Neuronal stem cell (in vitro differentiated cells): Measurements from ENCODE around the gene CACNB2.

Experiments used
- DNase-seq: peaks from one replicate; pipeline ENCODE4 v3.0.0-alpha.2; 2013; ENCODE audit warnings: low spot score
- H2AFZ ChIP-seq: one replicate; pipeline ENCODE4 v1.6.1; 2013; ENCODE audit warnings: mild to moderate bottlenecking, low read length, inconsistent platforms
- H2AK5ac ChIP-seq: 2 replicates; pipeline ENCODE4 v1.6.1; 2013; ENCODE audit warnings: low read depth, mild to moderate bottlenecking, inconsistent platforms, low read length, moderate library complexity, mixed read lengths
- H2BK120ac ChIP-seq: 2 replicates; pipeline ENCODE4 v1.6.1; 2013; ENCODE audit warnings: low read depth, mild to moderate bottlenecking, inconsistent platforms, low read length, moderate library complexity, mixed read lengths
- H2BK12ac ChIP-seq: one replicate; pipeline ENCODE4 v1.6.1; 2013; ENCODE audit warnings: low read length, inconsistent platforms
- H2BK15ac ChIP-seq: 2 replicates; pipeline ENCODE4 v1.6.1; 2013; ENCODE audit warnings: mild to moderate bottlenecking, low read length, inconsistent platforms, mixed read lengths
- H2BK5ac ChIP-seq: one replicate; pipeline ENCODE4 v1.6.1; 2013; ENCODE audit warnings: inconsistent platforms, mild to moderate bottlenecking, low read length, moderate library complexity
- H3K14ac ChIP-seq: one replicate; pipeline ENCODE4 v1.6.1; 2013; ENCODE audit warnings: low read length, inconsistent platforms
- H3K18ac ChIP-seq: 2 replicates; pipeline ENCODE4 v1.6.1; 2013; ENCODE audit warnings: low read length, inconsistent platforms
- H3K23ac ChIP-seq: 2 replicates; pipeline ENCODE4 v1.6.1; 2013; ENCODE audit warnings: low read depth, mild to moderate bottlenecking, mixed read lengths, low read length, inconsistent platforms; ENCODE audit not compliant: poor library complexity
- H3K27ac ChIP-seq: replicated peaks from 3 replicates; pipeline ENCODE4 v1.5.1; 2013; ENCODE audit warnings: low read length, inconsistent platforms
- H3K27me3 ChIP-seq, 3 experiments: 2 replicates each; pipeline ENCODE4 v1.6.1; 2013; ENCODE audit warnings: low read length in 3 of 3, mild to moderate bottlenecking in 2 of 3, inconsistent platforms in 1 of 3, low read depth in 1 of 3, mixed read lengths in 1 of 3, moderate library complexity in 1 of 3; ENCODE audit not compliant: control insufficient read depth in 3 of 3, insufficient read depth in 3 of 3
- H3K36me3 ChIP-seq, 2 donors: replicated peaks in 1 of 2; 2 replicates each; pipeline ENCODE4 v1.6.1; 2013; ENCODE audit warnings: low read length in 2 of 2; ENCODE audit not compliant: control insufficient read depth in 2 of 2, insufficient read depth in 2 of 2
- H3K4ac ChIP-seq: 2 replicates; pipeline ENCODE4 v1.6.1; 2013; ENCODE audit warnings: inconsistent platforms, mild to moderate bottlenecking, low read length, moderate library complexity
- H3K4me1 ChIP-seq, 2 donors: 1 replicate in 1 of 2; 2 replicates in 1 of 2; pipeline ENCODE4 v1.6.1; 2013; ENCODE audit warnings: low read length in 2 of 2, low read depth in 1 of 2; ENCODE audit not compliant: control insufficient read depth in 2 of 2, insufficient read depth in 1 of 2
- H3K4me2 ChIP-seq: one replicate; pipeline ENCODE4 v1.6.1; 2013; ENCODE audit warnings: mild to moderate bottlenecking, low read length, inconsistent platforms; ENCODE audit not compliant: insufficient read depth, poor library complexity, severe bottlenecking
- H3K4me3 ChIP-seq, 2 donors: 2 replicates each; pipeline ENCODE4 v1.5.1; 2013; ENCODE audit warnings: low read length in 2 of 2, mild to moderate bottlenecking in 2 of 2, inconsistent platforms in 1 of 2, moderate library complexity in 1 of 2
- H3K79me1 ChIP-seq: one replicate; pipeline ENCODE4 v1.6.1; 2013; ENCODE audit warnings: low read depth, mild to moderate bottlenecking, inconsistent platforms, low read length, moderate library complexity
- H3K9ac ChIP-seq: one replicate; pipeline ENCODE4 v1.6.1; 2013; ENCODE audit warnings: mild to moderate bottlenecking, low read depth, low read length, inconsistent platforms; ENCODE audit not compliant: poor library complexity
- H3K9me3 ChIP-seq, 2 donors: replicated peaks in 1 of 2; 2 replicates each; pipeline versions ENCODE3 to v1.6.1; 2013; ENCODE audit warnings: low read length in 2 of 2, mild to moderate bottlenecking in 2 of 2, inconsistent platforms in 1 of 2, low read depth in 1 of 2, mixed read lengths in 1 of 2, moderate library complexity in 1 of 2; ENCODE audit not compliant: control insufficient read depth in 2 of 2, insufficient read depth in 1 of 2
- H4K8ac ChIP-seq: one replicate; pipeline ENCODE4 v1.6.1; 2013; ENCODE audit warnings: low read depth, mild to moderate bottlenecking, inconsistent platforms, low read length, moderate library complexity
- H4K91ac ChIP-seq: one replicate; pipeline ENCODE4 v1.6.1; 2013; ENCODE audit warnings: low read length, low read depth, mild to moderate bottlenecking, inconsistent platforms; ENCODE audit not compliant: poor library complexity
- WGBS, 2 donors: extraction: QIAGEN DNeasy Blood & Tissue Kit; methylation state at CpG; one replicate each; pipeline ENCODE4 v1.1.7; 2013; ENCODE audit warnings: missing lambda C conversion rate in 2 of 2, mixed read lengths in 1 of 2; ENCODE audit not compliant: insufficient read length in 2 of 2, insufficient replicate concordance in 1 of 2; ENCODE audit errors: extremely low coverage in 2 of 2; 5-methylcytosine and 5-hydroxymethylcytosine counted together

CACNB2 gene

DNA sequence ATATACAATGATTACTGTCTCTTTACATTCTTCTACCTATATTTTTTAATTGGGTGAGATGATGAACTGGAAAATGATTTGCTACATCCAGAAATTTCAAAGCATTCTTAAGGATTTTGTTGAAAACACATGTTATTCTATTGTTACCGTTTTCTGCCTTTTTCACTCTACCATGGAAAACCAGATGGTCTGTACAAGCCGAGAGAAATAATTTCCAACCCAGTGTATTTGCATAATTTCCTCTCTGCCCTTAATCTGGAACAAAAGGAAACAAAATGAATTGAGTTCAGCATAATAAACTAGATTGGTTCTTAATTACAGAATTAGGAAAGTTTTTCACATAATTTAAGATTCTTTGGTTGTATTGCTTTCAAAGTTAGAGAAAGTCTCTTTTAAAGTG is 211.2 kb downstream of the CACNB2 start:
- no peak overlapping the region for H3K23ac ChIP-seq
- H4K91ac ChIP-seq = no peak overlapping the region
- H4K8ac ChIP-seq = no peak overlapping the region
- H3K9me3 ChIP-seq = no peaks in the 10 kb centered on the region
- no peak overlapping the region for H3K4me2 ChIP-seq
- H3K27me3 ChIP-seq = no peaks in the 10 kb centered on the region
- no peak overlapping the region for H3K9ac ChIP-seq
- no peak overlapping the region for H3K4ac ChIP-seq
- no peak for DNase-seq
- H2BK12ac ChIP-seq = no peak overlapping the region
- no peak overlapping the region for H2BK5ac ChIP-seq
- no peak overlapping the region for H2BK120ac ChIP-seq
- H2BK15ac ChIP-seq = no peak overlapping the region
- H3K4me3 ChIP-seq = no peak overlapping the region
- no peak overlapping the region for H2AFZ ChIP-seq
- H2AK5ac ChIP-seq = no peak overlapping the region
- H3K27ac ChIP-seq = no peak overlapping the region
- H3K14ac ChIP-seq = no peak overlapping the region
- H3K4me1 ChIP-seq = peaks cover 0 to 2% of the 10 kb centered on the region in 2 donors
- no CpG with 5 or more reads among the region's 2 CpGs for WGBS, 2 donors
- H3K79me1 ChIP-seq = no peaks in the 10 kb centered on the region
- no peak overlapping the region for H3K18ac ChIP-seq
- no peaks in the 10 kb centered on the region for H3K36me3 ChIP-seq

DNA sequence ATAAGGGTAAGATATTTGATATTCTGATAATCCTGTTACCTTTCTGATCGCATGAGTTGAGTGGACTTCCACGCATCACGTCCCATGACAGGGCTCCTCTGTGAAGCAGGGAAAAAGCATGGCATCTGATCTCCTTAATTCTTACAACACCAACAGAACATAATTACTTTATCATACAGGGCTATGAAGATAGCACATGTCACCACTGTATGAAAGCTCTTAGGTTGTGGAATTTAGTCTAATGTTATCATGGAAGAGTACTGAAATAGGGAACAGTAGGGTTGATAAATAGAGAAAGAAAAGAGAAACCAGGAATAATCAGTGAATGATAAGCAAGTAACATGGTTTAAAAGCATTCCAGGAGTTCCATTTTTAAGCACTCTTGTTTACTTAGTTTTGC is 212.0 kb downstream of the CACNB2 start:
- H2BK15ac ChIP-seq = no peak overlapping the region
- WGBS, 2 donors = no CpG with 5 or more reads among the region's 3 CpGs

DNA sequence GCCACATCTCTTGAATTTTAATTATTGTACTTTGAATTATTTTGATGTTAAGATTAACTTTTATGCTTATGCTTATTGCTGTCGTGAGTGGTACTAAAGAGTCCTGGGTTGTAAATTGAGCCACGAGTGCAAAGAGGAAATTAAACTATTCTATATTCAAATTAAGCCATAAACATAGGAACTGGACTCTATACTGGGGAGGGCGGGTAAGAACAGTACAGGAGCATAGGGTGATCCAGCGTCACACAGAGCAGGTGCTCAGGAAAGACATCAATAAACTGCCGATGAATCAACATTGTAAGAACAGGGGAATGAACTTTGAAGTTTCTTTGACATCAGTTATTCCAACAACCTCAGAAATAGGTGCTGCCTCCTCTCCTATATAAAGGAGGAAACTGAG is 219.6 kb downstream of the CACNB2 start:
- H3K18ac ChIP-seq = no peak overlapping the region
- H2BK120ac ChIP-seq = no peak overlapping the region
- no peak for DNase-seq

More for the DNA sequence above, 212.0 kb downstream of the CACNB2 start:
- H4K91ac ChIP-seq = no peak overlapping the region
- H3K4me2 ChIP-seq = no peak overlapping the region
- no peaks in the 10 kb centered on the region for H3K79me1 ChIP-seq
- no peak overlapping the region for H3K27ac ChIP-seq
- H2BK12ac ChIP-seq = no peak overlapping the region
- no peak overlapping the region for H2AFZ ChIP-seq
- no peak overlapping the region for H2AK5ac ChIP-seq
- H3K4ac ChIP-seq = no peak overlapping the region
- H3K23ac ChIP-seq = no peak overlapping the region
- no peak overlapping the region for H3K18ac ChIP-seq
- H3K4me1 ChIP-seq = peaks cover 0 to 2% of the 10 kb centered on the region in 2 donors
- no peak overlapping the region for H2BK5ac ChIP-seq
- H3K9ac ChIP-seq = no peak overlapping the region
- H3K14ac ChIP-seq = no peak overlapping the region
- H3K4me3 ChIP-seq = no peak overlapping the region
- DNase-seq = no peak
- H2BK120ac ChIP-seq = no peak overlapping the region
- H3K9me3 ChIP-seq = no peaks in the 10 kb centered on the region
- no peaks in the 10 kb centered on the region for H3K36me3 ChIP-seq
- H3K27me3 ChIP-seq = no peaks in the 10 kb centered on the region
- H4K8ac ChIP-seq = no peak overlapping the region

DNA sequence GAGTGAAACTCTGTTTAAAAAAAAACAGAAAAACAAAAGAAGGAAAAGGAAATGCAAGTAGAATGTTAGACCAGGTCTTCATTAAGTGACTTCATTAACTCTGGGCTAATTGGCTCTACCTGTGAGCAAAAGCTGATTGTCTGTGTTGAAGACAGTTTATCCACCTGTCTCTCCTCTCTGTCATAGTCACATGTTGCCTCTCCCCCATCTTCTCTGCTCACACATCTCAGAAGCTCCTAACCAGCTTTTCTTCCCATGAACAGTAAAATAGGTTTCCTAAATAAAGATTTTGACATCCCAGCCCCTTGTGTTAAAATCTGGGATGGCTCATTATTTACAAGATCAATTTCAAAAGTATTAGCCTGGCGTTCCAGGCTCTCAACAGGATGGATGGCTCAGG is 222.7 kb downstream of the CACNB2 start:
- WGBS, 2 donors = no CpG with 5 or more reads among the region's 1 CpG
- Histone ChIP-seq H2AFZ (no peak overlapping the region), H3K9ac (no peak overlapping the region)

More for the DNA sequence above, 219.6 kb downstream of the CACNB2 start:
- Histone ChIP-seq H3K79me1 (no peaks in the 10 kb centered on the region), H2BK12ac (no peak overlapping the region), H3K4me1 (no peaks in the 10 kb centered on the region), H3K9ac (no peak overlapping the region), H3K27ac (no peak overlapping the region), H3K4ac (no peak overlapping the region), H4K91ac (no peak overlapping the region), H2AK5ac (no peak overlapping the region), H3K4me2 (no peak overlapping the region), H2BK5ac (no peak overlapping the region), H3K14ac (no peak overlapping the region), H3K9me3 (no peaks in the 10 kb centered on the region), H3K36me3 (no peaks in the 10 kb centered on the region), H2AFZ (no peak overlapping the region), H3K27me3 (no peaks in the 10 kb centered on the region), H2BK15ac (no peak overlapping the region), H3K4me3 (no peak overlapping the region), H4K8ac (no peak overlapping the region), H3K23ac (no peak overlapping the region)
- WGBS, 2 donors = no CpG with 5 or more reads among the region's 5 CpGs

More for the DNA sequence above, 222.7 kb downstream of the CACNB2 start:
- no peak overlapping the region for H3K14ac ChIP-seq
- no peak overlapping the region for H3K4me2 ChIP-seq
- no peak overlapping the region for H3K18ac ChIP-seq
- DNase-seq = no peak
- H3K4ac ChIP-seq = no peak overlapping the region
- no peak overlapping the region for H4K91ac ChIP-seq
- H4K8ac ChIP-seq = no peak overlapping the region
- H3K4me3 ChIP-seq = no peak overlapping the region
- H3K36me3 ChIP-seq = no peaks in the 10 kb centered on the region
- no peak overlapping the region for H2AK5ac ChIP-seq
- no peaks in the 10 kb centered on the region for H3K79me1 ChIP-seq
- no peak overlapping the region for H3K27ac ChIP-seq
- no peaks in the 10 kb centered on the region for H3K9me3 ChIP-seq
- no peak overlapping the region for H2BK12ac ChIP-seq
- H3K4me1 ChIP-seq = no peaks in the 10 kb centered on the region
- H3K23ac ChIP-seq = no peak overlapping the region
- no peaks in the 10 kb centered on the region for H3K27me3 ChIP-seq
- H2BK15ac ChIP-seq = no peak overlapping the region
- H2BK120ac ChIP-seq = no peak overlapping the region
- H2BK5ac ChIP-seq = no peak overlapping the region
